Choroid plexus epithelial cell (primary cell): ENCODE measurements around the gene IKZF3.
A peak's percentile ranks its signal among the peaks of the same experiment; 100 is the strongest.

Source experiments
- DNase-seq: peaks from one replicate; pipeline ENCODE4 v3.0.0-alpha.2; 2010; ENCODE audit warnings: low read depth
- H3K4me3 ChIP-seq: 2 replicates; pipeline ENCODE4 v1.5.1; 2011; ENCODE audit warnings: low read depth, mild to moderate bottlenecking, control low read depth, low read length, moderate library complexity
- TF ChIP-seq, protein P1 (sequence below): conservative IDR thresholded peaks from 2 replicates; pipeline ENCODE4 v1.5.1; 2011; ENCODE audit warnings: low read depth, mild to moderate bottlenecking, control low read depth, inconsistent platforms, low read length, moderate library complexity

The IKZF3 gene

DNA sequence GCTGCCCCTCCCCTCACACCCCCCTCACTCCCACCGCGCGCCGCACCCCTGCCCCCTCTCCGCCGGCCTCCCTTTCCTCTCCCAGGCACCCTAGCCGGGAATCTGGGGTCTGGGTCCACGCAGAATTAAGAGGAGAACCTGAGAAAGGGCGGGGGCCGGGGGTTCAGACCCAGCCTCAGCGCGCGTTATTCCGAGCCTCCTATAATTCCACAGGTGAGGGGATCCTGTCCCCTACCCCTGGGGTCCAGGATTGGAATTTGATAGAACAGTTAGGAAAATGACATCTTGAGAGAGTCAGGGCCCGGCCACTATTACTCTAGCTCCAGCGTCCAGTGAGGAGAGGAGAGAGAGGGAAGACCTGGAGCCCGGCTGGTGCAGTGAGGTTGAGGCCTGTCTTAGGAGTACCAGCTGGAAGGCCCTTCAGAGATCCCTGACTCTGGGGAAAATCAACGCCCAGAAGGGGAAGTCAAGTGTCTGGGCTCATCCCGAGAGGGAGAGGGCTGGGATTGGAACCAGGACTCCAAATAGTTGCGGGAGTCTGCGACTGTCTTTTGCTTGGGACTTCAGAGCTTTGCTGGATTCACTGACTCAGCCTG, 109.1 kb downstream of the IKZF3 start:
- peak overlapping the region; percentile 70 for H3K4me3 ChIP-seq
- DNase-seq = no peak
- TF ChIP-seq, protein P1, sequence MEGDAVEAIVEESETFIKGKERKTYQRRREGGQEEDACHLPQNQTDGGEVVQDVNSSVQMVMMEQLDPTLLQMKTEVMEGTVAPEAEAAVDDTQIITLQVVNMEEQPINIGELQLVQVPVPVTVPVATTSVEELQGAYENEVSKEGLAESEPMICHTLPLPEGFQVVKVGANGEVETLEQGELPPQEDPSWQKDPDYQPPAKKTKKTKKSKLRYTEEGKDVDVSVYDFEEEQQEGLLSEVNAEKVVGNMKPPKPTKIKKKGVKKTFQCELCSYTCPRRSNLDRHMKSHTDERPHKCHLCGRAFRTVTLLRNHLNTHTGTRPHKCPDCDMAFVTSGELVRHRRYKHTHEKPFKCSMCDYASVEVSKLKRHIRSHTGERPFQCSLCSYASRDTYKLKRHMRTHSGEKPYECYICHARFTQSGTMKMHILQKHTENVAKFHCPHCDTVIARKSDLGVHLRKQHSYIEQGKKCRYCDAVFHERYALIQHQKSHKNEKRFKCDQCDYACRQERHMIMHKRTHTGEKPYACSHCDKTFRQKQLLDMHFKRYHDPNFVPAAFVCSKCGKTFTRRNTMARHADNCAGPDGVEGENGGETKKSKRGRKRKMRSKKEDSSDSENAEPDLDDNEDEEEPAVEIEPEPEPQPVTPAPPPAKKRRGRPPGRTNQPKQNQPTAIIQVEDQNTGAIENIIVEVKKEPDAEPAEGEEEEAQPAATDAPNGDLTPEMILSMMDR = no peak

GRCh38 chr17:39754161-39754957, 109.8 kb downstream of the IKZF3 start:
- peak; percentile 73 for DNase-seq
- TF ChIP-seq, protein P1 = peak; percentile 58
- peak overlapping the region; percentile 70 for H3K4me3 ChIP-seq

DNA sequence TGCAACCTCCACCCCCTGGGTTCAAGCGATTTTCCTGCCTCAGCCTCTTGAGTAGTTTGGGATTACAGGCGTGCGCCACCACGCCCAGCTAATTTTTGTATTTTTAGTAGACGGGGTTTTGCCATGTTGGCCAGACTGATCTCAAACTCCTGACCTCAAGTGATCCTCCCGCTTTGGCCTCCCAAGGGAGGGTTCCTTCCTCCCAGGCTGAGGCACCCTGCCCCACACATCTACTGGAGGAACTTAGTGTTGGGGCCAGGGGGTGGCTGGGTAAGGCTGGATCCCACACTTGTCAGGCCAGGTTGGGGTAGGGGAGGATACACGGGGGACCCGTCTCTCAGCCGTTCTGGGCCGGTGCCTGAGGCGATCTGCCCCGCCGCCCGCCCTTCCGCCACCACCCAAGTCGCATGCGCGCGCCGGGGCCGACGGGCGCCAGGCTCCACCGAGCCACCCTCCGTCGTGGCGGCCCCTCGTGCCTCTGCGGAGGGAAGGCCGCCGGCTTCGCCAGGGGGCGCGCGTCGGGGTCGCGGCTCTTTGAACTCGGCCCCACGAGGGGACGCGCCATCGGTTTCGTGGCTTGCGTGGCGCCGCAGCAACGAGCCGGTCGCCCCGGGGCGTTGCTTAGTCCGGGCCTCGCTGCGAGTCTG, 110.5 kb downstream of the IKZF3 start:
- no peak for DNase-seq
- H3K4me3 ChIP-seq = peak overlapping the region; percentile 70
- TF ChIP-seq, protein P1 = no peak

DNA sequence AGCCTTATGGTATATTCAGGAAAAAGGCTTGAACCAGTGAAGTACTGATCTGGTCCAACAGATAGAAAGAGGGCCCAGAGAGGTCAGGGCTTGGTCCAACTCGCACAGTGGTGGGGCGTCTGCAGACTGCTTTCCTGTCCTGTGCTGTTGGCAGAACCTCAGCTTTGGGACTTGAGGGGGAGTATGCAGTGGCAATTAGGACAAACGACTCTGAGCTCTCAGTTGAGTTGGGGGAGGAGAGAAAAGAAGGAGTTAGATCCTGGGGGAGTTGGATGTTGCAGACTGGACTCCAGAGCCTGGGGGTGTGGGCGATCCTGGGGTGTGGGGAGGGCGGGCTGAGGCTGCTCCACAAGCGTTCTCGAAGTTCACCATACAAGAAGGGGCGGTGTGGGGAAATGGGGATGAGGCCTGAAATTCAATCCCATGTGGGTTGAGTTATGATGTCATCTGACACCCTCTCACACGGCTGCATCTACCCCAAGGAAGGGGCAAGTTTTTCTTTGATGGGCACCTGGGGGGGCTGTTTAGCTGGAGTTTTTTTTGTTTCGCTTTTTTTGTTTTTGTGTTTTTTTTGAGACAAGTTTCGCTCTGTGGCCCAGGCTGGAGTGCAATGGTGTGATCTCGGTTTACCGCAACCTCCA, 111.8 kb downstream of the IKZF3 start:
- DNase-seq = no peak
- no peak overlapping the region for H3K4me3 ChIP-seq
- TF ChIP-seq, protein P1 = no peak

GRCh38 chr17:39751637-39752036, 112.5 kb downstream of the IKZF3 start:
- TF ChIP-seq, protein P1 = no peak
- no peak overlapping the region for H3K4me3 ChIP-seq
- DNase-seq = no peak

DNA sequence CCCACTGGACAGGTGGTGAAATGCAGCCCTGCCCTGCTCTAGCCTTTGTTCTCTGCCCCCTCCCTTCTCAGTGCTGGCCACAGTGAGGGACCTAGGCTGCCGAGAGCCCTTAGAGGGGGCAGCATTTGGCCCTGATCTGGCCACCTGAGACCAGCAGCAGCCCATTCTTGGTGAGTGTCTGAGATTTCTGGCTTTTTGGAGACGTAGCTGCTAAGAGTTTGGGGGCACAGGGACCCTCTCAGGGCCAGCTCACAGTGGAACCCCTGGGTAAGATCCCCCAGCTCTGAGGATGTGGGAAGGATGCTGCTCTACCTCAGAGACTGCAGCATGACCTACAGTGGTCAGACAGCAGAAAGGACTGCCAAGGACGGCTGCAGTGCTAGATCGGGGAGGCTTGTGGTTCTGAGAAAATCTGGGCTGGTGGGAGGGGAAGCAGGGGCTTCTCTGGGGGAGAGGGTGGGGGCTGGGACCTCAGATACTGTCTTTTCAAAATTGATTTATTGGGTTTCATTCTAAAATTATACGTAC, 113.0 kb downstream of the IKZF3 start:
- H3K4me3 ChIP-seq = no peak overlapping the region
- no peak for DNase-seq
- TF ChIP-seq, protein P1 = no peak
